NCI-H345 (cell line): ENCODE data around the gene CLCNKA.
"Not testable (repeated sequence)": the region's sequence is repeated elsewhere in the genome, so short reads cannot be mapped to it uniquely, and the experiment has no call there.

Source experiments
- DNase-seq: peaks from one replicate; lab custom pipeline; 2025; lab: John Stamatoyannopoulos, UW

The CLCNKA gene

DNA sequence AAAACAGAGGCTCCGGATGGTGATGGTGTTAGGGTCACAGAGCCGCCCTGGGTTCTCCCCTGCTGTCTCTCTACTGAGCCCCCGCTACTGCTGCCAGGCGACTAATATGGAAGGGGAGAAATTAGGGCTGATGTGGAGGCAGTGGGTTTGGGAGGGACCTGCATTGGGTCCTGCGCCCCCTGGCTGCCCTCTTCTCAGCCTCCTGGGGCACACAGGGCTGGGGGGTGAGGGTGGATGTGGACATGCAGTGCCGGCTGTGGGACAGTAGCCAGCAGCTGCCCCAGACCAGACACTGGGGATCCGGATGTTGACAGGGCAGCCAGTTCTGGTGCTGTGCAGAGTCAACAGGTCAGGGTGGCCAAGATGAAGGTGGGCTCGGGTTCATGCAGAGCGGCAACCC, 20.3 kb downstream of the CLCNKA start:
- DNase-seq = no peak

DNA sequence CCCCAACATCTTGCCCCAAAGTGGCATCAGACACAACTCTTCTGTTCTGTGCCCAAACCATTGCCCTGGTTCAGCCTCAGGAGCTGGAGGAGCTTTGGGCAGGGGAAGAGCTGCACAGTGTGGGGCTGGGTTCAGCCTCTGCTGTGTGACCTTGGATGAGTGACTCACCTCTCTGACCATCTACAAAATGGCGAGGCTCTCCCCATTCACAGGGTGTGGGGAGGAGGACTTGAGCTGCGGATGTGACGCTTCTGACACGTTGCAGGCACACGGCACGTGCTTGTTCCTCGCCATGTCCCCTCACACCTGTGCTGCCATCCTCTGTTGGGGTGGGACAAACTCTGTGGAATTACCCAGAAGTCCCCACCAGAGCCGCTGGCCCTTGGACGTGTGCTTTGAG, 20.8 kb downstream of the CLCNKA start:
- DNase-seq = not testable (repeated sequence)

DNA sequence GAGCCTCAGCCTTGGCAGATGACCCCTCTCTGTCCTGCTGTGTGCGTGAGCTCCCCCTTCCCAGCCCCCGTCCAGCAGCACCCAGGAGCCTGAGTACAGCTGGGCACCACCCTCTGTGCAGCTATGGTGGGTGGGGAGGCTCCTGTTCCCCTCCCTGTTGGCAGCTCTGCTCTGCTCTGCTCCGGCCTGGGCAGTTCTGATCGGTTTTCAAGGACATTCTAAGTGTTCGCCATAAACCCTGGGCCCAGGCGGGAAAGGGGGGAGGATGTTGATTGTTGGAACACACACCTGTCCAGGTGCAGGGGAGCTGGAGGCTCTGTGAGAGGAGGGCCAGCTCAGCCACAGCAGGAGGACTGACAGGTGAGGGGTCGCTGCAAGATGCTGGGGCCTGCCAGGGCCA, 21.7 kb downstream of the CLCNKA start, which contains the start of gene CLCNKB:
Gene CLCNKB (plus strand): TSS at position 262 of the 400 bp plus-strand sequence. CDS start 711 bp downstream, outside the sequence.
- DNase-seq = no peak

DNA sequence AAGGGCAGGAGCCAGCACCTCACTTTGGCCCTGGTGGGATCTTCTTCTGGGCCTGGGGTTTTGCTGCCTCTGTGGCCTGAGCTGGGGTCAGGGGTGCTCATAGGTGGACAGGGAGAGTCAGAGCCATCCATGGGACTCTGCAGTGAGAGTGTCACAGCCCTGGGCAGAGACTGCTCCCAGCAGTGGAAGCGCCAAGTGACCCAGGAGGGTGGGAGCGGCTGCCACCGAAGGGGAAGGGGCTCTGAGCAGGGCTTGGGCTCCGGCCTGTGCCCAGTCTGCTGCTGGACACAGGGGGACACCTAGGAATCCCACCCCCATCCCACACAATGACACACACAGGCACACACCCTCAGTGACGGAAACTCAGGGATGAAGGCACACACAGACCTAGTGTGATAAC, 22.1 kb downstream of the CLCNKA start:
- no peak for DNase-seq

DNA sequence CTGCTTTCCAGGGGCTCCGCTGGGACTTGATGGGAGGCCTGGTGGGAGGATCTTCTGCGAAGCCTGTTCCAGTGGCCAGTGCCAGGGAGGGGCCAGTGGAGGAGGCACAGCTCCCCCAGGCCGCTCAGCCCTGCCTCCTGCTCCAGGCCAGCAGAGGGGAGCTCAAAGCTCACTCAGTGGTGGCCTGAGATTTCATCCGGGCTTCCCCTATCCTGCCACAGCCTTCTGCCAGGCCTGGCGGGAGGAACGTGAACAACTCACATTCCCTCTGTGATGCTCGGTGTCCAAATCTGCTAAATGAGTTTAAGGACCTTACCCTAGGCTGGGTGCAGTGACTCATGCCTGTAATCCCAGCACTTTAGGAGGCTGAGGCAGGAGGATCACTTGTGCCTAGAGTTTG, 25.0 kb downstream of the CLCNKA start:
- DNase-seq = no peak

DNA sequence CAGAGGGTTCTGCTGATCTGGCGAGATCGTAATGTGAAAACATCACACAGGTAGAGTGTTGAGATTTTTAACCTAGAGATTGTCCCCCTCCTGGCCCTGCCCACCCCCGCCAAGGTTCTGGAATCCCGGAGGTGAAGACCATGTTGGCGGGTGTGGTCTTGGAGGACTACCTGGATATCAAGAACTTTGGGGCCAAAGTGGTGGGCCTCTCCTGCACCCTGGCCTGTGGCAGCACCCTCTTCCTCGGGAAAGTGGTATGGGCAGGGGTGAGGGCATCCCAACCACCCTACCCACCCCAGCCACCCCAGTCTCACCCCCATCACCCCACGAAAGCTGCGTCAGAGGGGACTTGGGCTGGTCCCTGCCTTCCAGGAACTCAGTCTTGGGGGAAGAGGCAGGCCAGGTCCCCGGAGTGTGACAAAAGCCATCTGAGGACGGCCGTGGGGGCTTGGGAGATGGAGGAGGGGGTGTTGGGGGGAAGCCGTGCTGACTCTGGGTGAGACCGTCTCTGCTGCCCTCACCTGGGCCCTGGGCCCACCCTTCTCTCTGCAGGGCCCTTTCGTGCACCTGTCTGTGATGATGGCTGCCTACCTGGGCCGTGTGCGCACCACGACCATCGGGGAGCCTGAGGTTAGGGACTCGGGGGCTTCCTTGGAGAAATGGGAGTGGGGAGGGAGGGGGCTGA, 26.1 kb downstream of the CLCNKA start:
- DNase-seq = no peak

DNA sequence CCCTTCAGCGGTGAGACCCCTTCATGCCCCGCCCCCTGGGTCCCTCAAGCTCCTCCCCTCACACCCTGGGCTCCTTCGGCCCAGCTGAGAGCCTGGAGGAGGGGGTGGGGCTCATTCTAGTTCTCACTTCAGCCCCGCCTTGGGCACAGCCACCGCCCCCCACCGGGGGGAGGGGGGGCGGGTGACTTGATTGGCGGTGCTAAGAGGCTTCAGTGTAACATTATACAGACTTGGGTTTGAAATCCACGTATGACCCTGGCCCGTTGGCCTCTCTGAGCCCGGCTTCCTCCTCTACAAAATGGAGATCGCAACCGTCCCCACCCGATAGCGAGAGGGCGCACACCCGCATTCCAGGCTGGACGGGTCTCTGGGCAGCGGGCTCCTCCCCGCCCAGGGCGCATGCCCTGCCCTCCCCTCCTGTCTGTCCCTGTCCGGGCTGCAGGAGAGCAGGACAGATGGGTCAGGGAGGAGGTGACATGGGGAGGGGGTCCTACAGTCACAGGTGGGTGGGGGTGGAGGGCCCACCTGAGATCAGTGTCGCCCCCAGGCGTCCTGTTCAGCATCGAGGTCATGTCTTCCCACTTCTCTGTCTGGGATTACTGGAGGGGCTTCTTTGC, 26.8 kb downstream of the CLCNKA start:
- peak; percentile 61 for DNase-seq

DNA sequence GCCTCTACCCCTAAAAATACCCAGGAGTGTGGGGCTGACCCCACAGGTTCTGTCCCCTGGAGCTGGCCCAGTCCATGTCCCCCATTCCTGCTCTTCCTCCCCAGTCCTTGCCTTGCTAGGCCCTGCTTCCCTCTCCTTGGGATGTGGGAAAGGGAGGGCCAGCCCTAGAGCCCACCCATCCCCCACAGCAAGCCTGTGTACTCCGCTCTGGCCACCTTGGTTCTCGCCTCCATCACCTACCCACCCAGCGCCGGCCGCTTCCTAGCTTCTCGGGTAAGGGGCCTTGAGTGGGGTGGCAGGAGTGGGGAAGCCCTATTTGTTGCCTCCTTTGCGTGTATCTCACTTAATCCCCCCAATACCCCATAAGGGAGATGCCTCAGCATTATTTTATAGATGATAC, 28.5 kb downstream of the CLCNKA start:
- DNase-seq = no peak

DNA sequence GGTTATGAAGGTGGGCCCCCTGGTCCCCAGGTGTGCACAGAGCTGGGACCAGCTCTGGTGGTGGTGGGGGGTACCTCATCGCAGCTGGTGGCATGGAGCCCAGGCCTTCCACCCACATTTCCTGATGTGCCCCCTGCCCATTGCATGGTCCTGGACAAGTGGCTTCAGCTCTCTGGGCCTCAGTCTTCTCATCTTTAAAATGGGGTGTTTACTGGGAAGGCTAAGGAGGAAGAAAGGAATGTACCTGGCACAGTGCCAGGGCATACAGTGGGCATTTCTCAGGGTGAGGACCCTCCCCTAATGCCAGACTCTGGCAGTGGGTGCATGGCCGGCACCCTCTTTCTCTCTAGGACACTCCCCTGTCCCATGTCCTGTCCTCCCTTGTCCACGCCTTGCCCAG, 29.2 kb downstream of the CLCNKA start:
- DNase-seq = no peak

DNA sequence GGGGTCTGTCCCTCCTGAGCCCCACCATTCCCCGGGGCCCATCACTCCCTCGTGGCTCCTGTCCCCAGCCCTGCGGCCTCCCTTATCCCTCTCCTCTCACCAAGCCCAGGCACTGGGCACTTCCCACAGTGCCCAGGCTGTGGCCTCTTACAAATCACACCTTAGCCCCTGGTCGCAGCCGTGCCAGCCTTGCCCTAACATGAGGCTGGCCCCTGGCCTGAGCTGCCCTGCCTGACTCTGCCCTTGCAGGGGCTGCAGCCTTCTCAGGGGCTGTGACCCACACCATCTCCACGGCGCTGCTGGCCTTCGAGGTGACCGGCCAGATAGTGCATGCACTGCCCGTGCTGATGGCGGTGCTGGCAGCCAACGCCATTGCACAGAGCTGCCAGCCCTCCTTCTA, 30.1 kb downstream of the CLCNKA start:
- DNase-seq = not testable (repeated sequence)

DNA sequence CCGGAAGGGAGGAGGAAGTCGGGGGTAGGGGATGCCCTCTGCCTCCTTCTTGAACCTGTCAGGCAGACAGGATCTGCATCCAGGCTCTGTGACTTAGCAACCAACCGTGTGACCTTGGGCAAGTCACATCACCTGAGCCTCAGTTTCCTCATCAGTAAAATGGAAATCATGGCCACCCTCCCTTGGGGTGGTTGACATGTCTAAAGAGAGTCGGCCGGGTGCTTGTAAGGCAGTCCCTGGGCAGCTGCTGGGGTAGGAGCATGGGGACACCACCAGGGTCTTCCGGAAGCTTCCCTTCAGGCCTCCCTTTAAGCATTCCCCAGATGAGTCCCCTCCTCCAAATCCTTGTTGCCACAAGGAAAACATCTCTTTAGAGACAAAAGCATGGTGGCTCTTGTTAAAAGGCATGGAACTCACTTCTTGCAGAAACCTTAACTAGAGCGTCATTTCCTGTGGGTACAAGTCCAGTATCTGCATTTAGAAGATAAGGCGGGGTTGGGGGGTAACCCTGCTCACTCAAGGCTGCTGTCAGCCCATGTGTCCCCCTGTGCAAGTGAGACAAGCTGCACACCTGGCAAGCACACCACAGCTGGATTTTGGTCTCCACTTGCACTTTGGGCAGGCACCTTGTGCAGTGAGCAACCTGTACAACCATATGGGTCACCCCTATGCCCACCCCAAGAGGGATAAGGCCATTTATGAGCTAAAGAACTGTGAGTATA, 32.1 kb downstream of the CLCNKA start:
- DNase-seq = no peak

DNA sequence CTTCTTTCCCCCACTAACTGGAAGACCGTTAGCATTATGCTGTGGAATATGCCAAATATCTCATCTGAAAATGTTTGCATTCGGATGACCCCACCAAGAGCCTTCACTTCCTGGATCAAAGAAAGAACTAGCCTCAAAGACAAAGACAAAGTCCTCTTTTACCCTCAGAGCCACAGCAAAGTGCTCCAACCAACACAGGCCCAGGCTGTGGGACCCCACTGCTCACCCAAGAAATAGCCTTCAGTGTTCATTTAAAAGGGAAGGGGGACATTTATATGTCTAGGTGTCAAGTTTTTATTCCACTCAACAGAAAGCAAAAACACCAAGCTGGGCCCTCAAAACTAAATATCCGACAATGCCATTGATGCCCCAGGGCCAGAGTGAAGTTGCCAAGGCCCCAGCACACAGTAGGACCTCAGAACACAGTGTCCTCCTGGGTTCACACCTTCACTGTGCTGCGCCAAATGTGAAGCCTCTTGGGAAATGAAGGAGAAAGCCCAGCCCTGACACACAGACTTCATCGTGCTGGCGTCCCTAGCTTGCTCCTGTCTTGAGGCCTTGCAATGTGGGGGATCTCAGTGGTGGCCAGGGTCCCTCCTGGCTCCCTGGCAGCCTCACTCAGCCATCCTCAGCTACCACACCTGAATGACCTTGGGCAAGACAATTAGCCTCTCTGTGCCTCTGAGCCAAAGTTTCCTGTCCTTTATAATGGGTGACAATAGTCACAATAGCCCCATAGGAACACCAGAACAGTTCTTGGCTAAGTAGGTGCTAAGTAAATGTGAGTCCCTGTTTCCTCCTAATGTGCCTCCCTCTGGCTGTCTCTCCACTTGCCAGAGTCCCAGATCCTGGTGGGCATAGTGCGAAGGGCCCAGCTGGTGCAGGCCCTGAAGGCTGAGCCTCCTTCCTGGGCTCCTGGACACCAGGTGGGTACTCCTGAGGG, 33.0 kb downstream of the CLCNKA start:
- no peak for DNase-seq

DNA sequence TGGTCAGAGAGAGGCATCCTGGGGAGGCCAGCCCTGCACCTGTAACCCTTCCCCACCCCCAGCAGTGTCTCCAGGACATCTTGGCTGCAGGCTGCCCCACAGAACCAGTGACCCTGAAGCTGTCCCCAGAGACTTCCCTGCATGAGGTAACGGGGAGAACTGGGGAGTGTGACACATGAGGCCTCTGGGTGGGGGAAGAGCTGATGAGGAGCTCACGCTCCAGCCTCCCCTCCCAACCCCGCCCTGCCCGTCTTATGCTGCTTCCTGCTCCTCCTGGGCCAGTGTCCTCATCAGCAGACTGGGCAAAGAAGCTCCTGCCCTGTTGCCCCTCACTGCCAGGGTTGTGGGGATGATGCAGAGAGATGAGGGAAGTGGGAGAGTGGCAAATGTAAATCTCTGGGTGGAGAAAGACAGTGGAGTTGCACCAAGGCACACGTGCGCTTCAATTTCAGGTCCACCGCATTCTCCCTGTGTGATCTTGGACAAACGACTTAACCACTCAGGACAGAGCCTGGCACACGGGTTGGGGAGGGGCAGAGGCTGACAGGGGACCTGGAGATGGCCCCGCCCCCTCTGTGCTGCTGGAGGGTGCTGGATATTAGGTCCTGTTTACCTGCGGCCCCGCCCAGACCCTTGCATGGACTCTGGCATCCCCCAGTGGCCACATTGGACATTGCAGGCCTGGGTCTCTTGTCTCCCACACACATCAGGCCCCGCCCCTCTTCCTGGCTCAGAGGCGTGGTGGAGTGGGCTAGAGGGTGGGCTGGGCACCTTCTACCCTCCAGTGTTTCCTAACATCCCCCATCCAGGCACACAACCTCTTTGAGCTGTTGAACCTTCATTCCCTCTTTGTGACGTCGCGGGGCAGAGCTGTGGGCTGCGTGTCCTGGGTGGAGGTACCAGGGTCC, 34.0 kb downstream of the CLCNKA start:
- DNase-seq = peak; percentile 89

DNA sequence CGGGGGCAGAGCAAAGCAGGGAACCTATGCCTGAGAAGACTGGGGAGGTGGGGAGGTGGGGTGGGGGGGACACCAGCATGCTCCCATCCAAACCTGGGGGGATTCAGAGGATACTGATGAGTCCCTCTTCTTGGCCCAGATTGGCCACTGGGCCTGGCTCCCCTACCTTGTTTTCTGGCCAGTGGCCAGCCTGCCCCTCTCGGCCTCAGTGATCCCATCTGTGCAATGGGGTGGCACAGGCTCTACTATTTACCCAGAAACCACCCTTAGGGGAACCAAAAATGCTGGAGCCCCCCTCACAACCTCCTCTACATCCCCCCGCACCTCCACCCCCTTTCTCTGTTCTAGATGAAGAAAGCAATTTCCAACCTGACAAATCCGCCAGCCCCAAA, 34.7 kb downstream of the CLCNKA start:
- not testable (repeated sequence) for DNase-seq

DNA sequence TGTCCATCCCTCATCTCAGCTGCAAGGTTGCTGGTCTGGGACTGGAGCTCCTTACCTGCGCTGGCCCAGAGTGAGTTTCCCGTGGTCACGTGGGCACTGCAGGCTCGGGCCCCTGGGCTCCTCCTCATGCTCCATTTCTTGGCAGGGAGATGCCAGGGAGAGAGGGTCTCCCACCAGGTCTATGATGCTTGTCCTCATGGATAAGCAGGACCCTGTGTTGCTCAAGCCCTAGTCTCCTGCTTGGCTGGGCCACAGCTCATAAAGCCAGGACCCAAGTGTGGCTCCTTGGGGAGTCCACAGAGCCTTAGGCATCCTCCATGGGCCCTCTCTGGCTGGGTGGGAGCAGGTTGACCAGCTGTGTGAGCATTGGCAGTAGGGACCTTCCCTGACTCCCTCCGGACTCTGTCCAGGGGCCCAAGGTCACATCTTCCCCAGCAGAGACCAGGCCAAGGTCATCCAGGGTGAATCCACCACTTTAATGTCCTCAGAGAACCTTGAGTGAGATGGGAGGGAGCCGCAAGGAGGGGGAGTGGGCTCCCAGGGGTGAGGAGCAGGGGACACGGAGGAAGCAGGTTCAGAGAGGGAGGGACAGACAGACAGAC, 35.6 kb downstream of the CLCNKA start:
- not testable (repeated sequence) for DNase-seq

DNA sequence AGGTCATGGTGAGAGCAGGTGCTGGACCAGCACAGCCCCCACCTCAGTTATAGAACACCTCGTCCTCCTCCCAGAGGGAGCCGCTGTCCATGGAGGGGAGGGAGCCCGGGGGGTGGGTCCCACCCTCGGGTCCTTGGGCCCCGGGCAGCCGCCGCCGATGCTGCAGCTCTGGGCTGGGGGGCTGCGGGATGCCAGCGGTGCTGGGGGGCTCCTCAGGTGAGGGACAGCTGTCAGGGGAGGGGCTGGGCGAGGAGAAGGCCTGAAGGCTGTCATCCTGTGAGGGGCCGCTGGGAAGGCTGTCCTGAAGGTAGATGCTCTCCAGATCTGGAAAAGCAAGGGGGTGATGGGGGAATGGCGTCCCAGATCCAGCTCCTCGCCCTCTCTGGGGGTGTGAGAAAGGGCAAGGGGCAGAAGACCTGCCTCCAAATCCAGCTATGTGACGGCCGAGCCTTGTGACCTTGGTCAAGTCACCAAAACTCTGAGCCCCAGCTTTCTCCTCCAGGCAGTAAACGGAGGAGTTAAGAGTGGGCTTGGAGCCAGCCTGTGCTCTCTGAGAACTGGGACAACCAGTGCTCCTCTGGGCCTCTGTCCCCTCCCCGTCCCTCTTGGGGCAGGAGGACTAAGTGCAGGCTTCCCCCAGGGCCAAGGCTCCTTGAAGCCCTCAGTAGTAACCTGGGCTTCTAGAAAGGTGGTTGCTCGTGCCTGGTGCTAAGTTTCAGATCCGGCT, 36.7 kb downstream of the CLCNKA start:
- not testable (repeated sequence) for DNase-seq

DNA sequence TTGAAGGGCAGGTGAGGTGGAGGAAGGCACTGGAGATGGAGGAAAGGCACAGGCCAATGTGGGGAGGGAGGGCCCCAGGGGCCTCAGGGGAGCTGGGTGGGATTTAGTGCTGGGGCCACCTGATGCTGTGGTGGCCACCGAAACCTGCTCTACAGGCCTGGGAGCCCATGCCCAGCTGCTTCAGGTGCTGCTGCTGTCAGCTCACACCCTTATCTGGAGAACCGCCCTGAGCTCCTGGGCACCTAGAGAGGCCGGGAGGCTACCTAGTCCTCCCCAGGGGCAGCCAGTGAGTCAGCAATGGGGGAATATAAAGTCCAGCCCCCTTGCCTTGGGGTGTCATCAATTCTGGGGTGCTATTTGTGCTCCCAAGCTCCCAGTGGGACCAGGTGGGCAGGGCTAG, 39.4 kb downstream of the CLCNKA start:
- peak; percentile 27 for DNase-seq

DNA sequence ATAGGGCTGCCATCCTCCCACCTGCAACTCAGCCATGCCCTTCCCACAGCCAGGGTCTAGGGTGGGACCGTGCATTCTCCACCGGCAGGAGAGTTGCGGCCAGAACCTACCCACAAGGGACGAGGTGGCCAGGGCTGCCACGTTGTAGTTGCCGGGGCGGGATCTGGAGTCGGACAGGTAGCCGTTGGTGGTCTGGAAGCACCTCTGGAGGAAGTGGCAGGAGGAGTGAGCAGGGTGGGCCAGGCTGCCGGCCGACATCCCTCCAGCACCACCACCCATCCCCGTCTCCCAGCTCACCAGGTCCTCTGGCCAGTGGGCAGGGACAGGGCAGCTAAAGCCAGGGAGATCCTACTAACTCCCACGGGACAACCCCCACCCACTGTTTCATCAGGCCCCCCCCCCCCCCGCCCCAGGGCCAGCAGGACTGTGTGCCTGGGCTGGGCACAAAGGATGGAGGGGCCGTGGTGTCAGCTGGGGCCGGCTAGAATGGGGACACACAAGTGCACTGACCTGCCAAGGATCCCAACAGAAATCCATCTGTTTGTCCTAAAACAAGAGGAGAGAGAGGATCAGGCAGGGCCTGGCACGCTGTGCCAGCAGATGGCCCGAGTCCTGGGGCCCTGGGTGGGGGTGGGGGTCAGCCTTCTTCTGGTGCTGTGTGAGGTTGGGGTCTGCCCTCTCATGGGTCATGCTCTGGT, 40.3 kb downstream of the CLCNKA start:
- DNase-seq = not testable (repeated sequence)

DNA sequence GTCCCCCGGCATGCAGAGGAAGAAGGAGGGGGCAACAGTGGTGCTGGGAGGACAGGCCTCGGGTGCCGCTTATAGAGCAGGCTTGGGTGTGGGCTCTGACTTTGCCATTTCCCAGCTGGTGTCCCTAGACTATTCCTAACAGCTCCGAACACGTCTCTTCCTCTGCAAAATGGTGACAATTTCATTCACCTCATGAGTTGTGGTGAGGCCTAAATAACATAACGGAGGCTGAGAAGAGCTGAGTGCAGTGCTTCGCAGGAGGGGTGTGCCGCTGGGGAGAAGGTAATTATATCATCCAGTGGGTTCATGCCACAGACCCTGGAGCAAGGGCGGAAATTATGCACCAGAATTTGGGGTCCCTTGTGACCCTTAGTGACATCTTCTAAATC, 40.8 kb downstream of the CLCNKA start:
- DNase-seq = not testable (repeated sequence)
